PC-3 (cell line): ENCODE results near the gene TXK. TPM values are rescaled to one million over a fixed set of nuclear protein-coding genes. Genes with fewer than 3 reads are reported as not detected.

Experiments used
- ATAC-seq: fragments of 200-7000 bp; cut with Tn5 transposase; 2 replicates; pipeline ENCODE4 v1.9.1; 2020; ENCODE audit warnings: mild to moderate bottlenecking, moderate library complexity
- BruUV-seq: library from RNA; stranded (reverse); fragments of 400-500 nt; replicated peaks from 2 replicates; lab custom pipeline; 2021; lab: Mats Ljungman, UMichigan
- CTCF ChIA-PET: fragments of 300-600 bp; sonication (Branson Sonifier 250); formaldehyde crosslinking; loops from one replicate; lab custom pipeline; 2022; ENCODE audit warnings: antibody characterized with exemption; lab: Charles Lee
- POLR2A ChIA-PET: fragments of 300-600 bp; sonication (Branson Sonifier 250); formaldehyde crosslinking; loops from one replicate; lab custom pipeline; 2022; ENCODE audit warnings: antibody characterized with exemption; ENCODE audit not compliant: unreplicated experiment; lab: Charles Lee
- DNase-seq: peaks from one replicate; pipeline ENCODE4 v3.0.0-alpha.2; 2015
- H2AFZ ChIP-seq: fragments of 300-600 bp; sonication (generic); 2 replicates; pipeline ENCODE4 v1.6.0; 2016; ENCODE audit warnings: antibody characterized with exemption, low read length
- H3F3A ChIP-seq: fragments of 300-600 bp; sonication (generic); one replicate; pipeline ENCODE4 v1.6.0; 2017; ENCODE audit warnings: antibody characterized with exemption, low read length, control low read depth, mild to moderate bottlenecking; ENCODE audit not compliant: unreplicated experiment
- H3K27ac ChIP-seq: fragments of 300-600 bp; sonication (generic); 2 replicates; pipeline ENCODE4 v1.5.1; 2016; ENCODE audit warnings: mild to moderate bottlenecking, low read length
- H3K27me3 ChIP-seq: fragments of 300-600 bp; sonication (generic); 2 replicates; pipeline ENCODE4 v1.6.1; 2016; ENCODE audit warnings: low read length, mixed read lengths
- H3K36me3 ChIP-seq: fragments of 300-600 bp; sonication (generic); 2 replicates; pipeline ENCODE4 v1.6.1; 2016; ENCODE audit warnings: low read depth, mixed run types, low read length, mixed read lengths
- H3K4me1 ChIP-seq: fragments of 300-600 bp; sonication (generic); 2 replicates; pipeline ENCODE4 v1.5.1; 2016; ENCODE audit warnings: low read length; ENCODE audit not compliant: insufficient read depth
- H3K4me2 ChIP-seq: fragments of 300-600 bp; sonication (generic); 2 replicates; pipeline ENCODE4 v1.6.0; 2016; ENCODE audit warnings: low read length
- H3K4me3 ChIP-seq: fragments of 300-600 bp; sonication (generic); 2 replicates; pipeline ENCODE4 v1.5.1; 2016; ENCODE audit warnings: mild to moderate bottlenecking, low read length, mixed read lengths
- H3K79me2 ChIP-seq: fragments of 300-600 bp; sonication (generic); 2 replicates; pipeline ENCODE4 v1.6.1; 2017; ENCODE audit warnings: low read length, mixed read lengths
- H3K9ac ChIP-seq: fragments of 300-600 bp; sonication (generic); 2 replicates; pipeline ENCODE4 v1.6.0; 2016; ENCODE audit warnings: mild to moderate bottlenecking, low read length
- H3K9me2 ChIP-seq: fragments of 300-600 bp; sonication (generic); replicated peaks from 2 replicates; pipeline ENCODE4 v1.6.1; 2016; ENCODE audit warnings: mixed run types, low read length, mixed read lengths
- H3K9me3 ChIP-seq: fragments of 300-600 bp; sonication (generic); 2 replicates; pipeline ENCODE4 v1.6.1; 2016; ENCODE audit warnings: low read length, mixed read lengths
- H4K20me1 ChIP-seq: fragments of 300-600 bp; sonication (generic); 2 replicates; pipeline ENCODE4 v1.6.1; 2016; ENCODE audit warnings: low read length, mixed read lengths
- CTCF ChIP-seq: fragments of 300-600 bp; sonication (generic); conservative IDR thresholded peaks from 2 replicates; pipeline ENCODE4 v1.5.1; 2017; ENCODE audit warnings: antibody characterized with exemption, low read depth, mild to moderate bottlenecking, low read length
- EZH2 ChIP-seq: fragments of 300-600 bp; sonication (generic); IDR thresholded peaks from one replicate; pipeline ENCODE4 v1.6.1; 2017; ENCODE audit warnings: antibody characterized with exemption, mild to moderate bottlenecking, low read length; ENCODE audit not compliant: unreplicated experiment
- EZH2phosphoT487 ChIP-seq: fragments of 300-600 bp; sonication (generic); IDR thresholded peaks from 2 replicates; pipeline ENCODE4 v1.6.1; 2018; ENCODE audit warnings: mild to moderate bottlenecking, antibody characterized with exemption, low read length, borderline replicate concordance
- intact Hi-C: fragments of 100-400 bp; cut with micrococcal nuclease; formaldehyde crosslinking; loops from 2 replicates; pipeline ENCODE4 v1.9.0; 2023
- total RNA-seq: library from RNA; depleted of rRNA; stranded (reverse); fragments of >200 nt; gene quantifications from 2 replicates; pipeline ENCODE4 v1.2.3, GENCODE V29; 2014

The TXK gene
- total RNA-seq, 1 experiment from 2014 or later, result 2.6 TPM

GRCh38 chr4:48103483-48104139 lies 30.4 kb downstream of the TXK start:
- no peak for ATAC-seq
- no TSS peak for BruUV-seq
- H3K36me3 ChIP-seq, result no peaks in the 10 kb centered on the region
- no peaks in the 10 kb centered on the region for H3K27me3 ChIP-seq
- no peaks in the 10 kb centered on the region for H3K79me2 ChIP-seq
- H3K4me1 ChIP-seq, result no peaks in the 10 kb centered on the region
- H3K4me3 ChIP-seq, result no peak overlapping the region
- CTCF ChIA-PET, result no interaction called here
- DNase-seq, result no peak
- no peak overlapping the region for H3K27ac ChIP-seq
- intact Hi-C loops, result no loop called here
- no peaks in the 10 kb centered on the region for H3F3A ChIP-seq
- POLR2A ChIA-PET, result no interaction called here
- no peak overlapping the region for H3K9ac ChIP-seq
- H3K9me3 ChIP-seq, result no peaks in the 10 kb centered on the region
- H3K9me2 ChIP-seq, result no peaks in the 10 kb centered on the region
- no peak overlapping the region for H3K4me2 ChIP-seq
- no peaks in the 10 kb centered on the region for H4K20me1 ChIP-seq
- TF ChIP-seq EZH2phosphoT487 (no peak), EZH2 (no peak), CTCF (no peak)
- no peak overlapping the region for H2AFZ ChIP-seq

- no peak overlapping the region for H3K9ac ChIP-seq
- H3K27ac ChIP-seq, result no peak overlapping the region
- TF ChIP-seq CTCF, result peak; percentile 39
- TF ChIP-seq EZH2phosphoT487, result no peak
- intact Hi-C loops, result no loop called here
- ChIA-PET POLR2A (interaction anchor here (0.6 to 0.7 kb wide), 2 partner anchors 36 to 400 kb away, joined by 3 to 4 read pairs; no protein-coding TSS in a partner anchor), CTCF (no interaction called here)
- no peaks in the 10 kb centered on the region for H3K79me2 ChIP-seq
- H3K4me1 ChIP-seq, result no peaks in the 10 kb centered on the region
- DNase-seq (peak; percentile 16), ATAC-seq (no peak)
- no peak overlapping the region for H3K4me2 ChIP-seq
- BruUV-seq, result no TSS peak
- H4K20me1 ChIP-seq, result no peaks in the 10 kb centered on the region
- H3K9me3 ChIP-seq, result no peaks in the 10 kb centered on the region
- H2AFZ ChIP-seq, result no peak overlapping the region
- no peaks in the 10 kb centered on the region for H3K36me3 ChIP-seq
- H3K4me3 ChIP-seq, result no peak overlapping the region
- H3K27me3 ChIP-seq, result no peaks in the 10 kb centered on the region
- no peaks in the 10 kb centered on the region for H3K9me2 ChIP-seq
- H3F3A ChIP-seq, result no peaks in the 10 kb centered on the region
These were observed 31.7 kb downstream of the TXK start for GRCh38 chr4:48102303-48102702.

- DNase-seq (no peak), ATAC-seq (no peak)
- H3K27ac ChIP-seq, result no peak overlapping the region
- ChIA-PET POLR2A (no interaction called here), CTCF (no interaction called here)
- no peak overlapping the region for H3K4me3 ChIP-seq
- TF ChIP-seq CTCF (no peak), EZH2 (no peak), EZH2phosphoT487 (no peak)
- no peaks in the 10 kb centered on the region for H3K9me2 ChIP-seq
- H3K4me1 ChIP-seq, result no peaks in the 10 kb centered on the region
- no TSS peak for BruUV-seq
- H3K79me2 ChIP-seq, result no peaks in the 10 kb centered on the region
- H3K9me3 ChIP-seq, result no peaks in the 10 kb centered on the region
- no peaks in the 10 kb centered on the region for H3K27me3 ChIP-seq
- no peaks in the 10 kb centered on the region for H4K20me1 ChIP-seq
- H3F3A ChIP-seq, result no peaks in the 10 kb centered on the region
- H3K4me2 ChIP-seq, result no peak overlapping the region
- no peaks in the 10 kb centered on the region for H3K36me3 ChIP-seq
- no peak overlapping the region for H3K9ac ChIP-seq
- intact Hi-C loops, result no loop called here
- no peak overlapping the region for H2AFZ ChIP-seq
These were observed 33.8 kb downstream of the TXK start for GRCh38 chr4:48100256-48100655.
